K562 (cell line): ENCODE data around the gene MCC. TPM values are rescaled to one million over a fixed set of nuclear protein-coding genes. Genes with fewer than 3 reads are reported as not detected.

Source experiments
- C11orf30 ChIP-seq: fragments of 450-650 bp; IDR thresholded peaks from 2 replicates; pipeline ENCODE4 v1.6.1; 2016; ENCODE audit warnings: low read depth, mild to moderate bottlenecking
- CEBPG ChIP-seq, 3 experiments: fragments of 200-800 bp in 1 of 3; sonication (Bioruptor generic) in 1 of 3; sonication (generic) in 1 of 3; formaldehyde crosslinking in 1 of 3; IDR thresholded peaks in 2 of 3; conservative IDR thresholded peaks in 1 of 3; 2 replicates each; pipeline versions ENCODE4 v1.6.1 to v1.8.0; 2016 to 2022; ENCODE audit warnings: missing compliant biosample characterization in 2 of 3, missing genetic modification characterization in 2 of 3, mild to moderate bottlenecking in 1 of 3, missing genetic modification reagents in 1 of 3
- CHAMP1 ChIP-seq: fragments of 450-650 bp; IDR thresholded peaks from 2 replicates; pipeline ENCODE4 v1.6.1; 2016; ENCODE audit warnings: mild to moderate bottlenecking
- CREB1 ChIP-seq, 2 experiments: sonication (generic) in 1 of 2; formaldehyde crosslinking in 1 of 2; IDR thresholded peaks; 2 replicates each; pipeline versions ENCODE4 v1.6.1 to v1.8.0; 2012 to 2022; ENCODE audit warnings: inconsistent platforms in 1 of 2, mild to moderate bottlenecking in 1 of 2, missing genetic modification reagents in 1 of 2, moderate library complexity in 1 of 2
- E2F6 ChIP-seq, 2 experiments: IDR thresholded peaks; 2 replicates each; pipeline ENCODE4 v1.6.1; 2011; ENCODE audit warnings: borderline replicate concordance in 1 of 2, control low read depth in 1 of 2, low read depth in 1 of 2, low read length in 1 of 2, mild to moderate bottlenecking in 1 of 2, mixed read lengths in 1 of 2, moderate library complexity in 1 of 2; ENCODE audit not compliant: insufficient read depth in 1 of 2, insufficient read length in 1 of 2, poor library complexity in 1 of 2, severe bottlenecking in 1 of 2; ENCODE audit errors: extremely low read depth in 1 of 2
- ESRRA ChIP-seq: fragments of 450-650 bp; IDR thresholded peaks from 2 replicates; pipeline ENCODE4 v1.6.1; 2014; ENCODE audit warnings: low read depth, mild to moderate bottlenecking, moderate library complexity, borderline replicate concordance
- FOS ChIP-seq: IDR thresholded peaks from 3 replicates; pipeline ENCODE4 v1.6.1; 2011; ENCODE audit not compliant: insufficient read length; ENCODE audit errors: extremely low read depth
- GATAD2A ChIP-seq: fragments of 450-650 bp; IDR thresholded peaks from 2 replicates; pipeline ENCODE4 v1.6.1; 2017
- MEF2A ChIP-seq: IDR thresholded peaks from 2 replicates; pipeline ENCODE4 v1.6.1; 2011; ENCODE audit warnings: low read depth, mild to moderate bottlenecking, low read length, moderate library complexity; ENCODE audit not compliant: control insufficient read depth
- PHTF2 ChIP-seq: fragments of 250-450 bp; sonication (Bioruptor Pico); IDR thresholded peaks from 2 replicates; pipeline ENCODE4 v1.5.0; 2021; ENCODE audit warnings: mild to moderate bottlenecking
- RB1 ChIP-seq: fragments of 450-650 bp; IDR thresholded peaks from 2 replicates; pipeline ENCODE4 v1.6.1; 2017; ENCODE audit warnings: low read depth, mild to moderate bottlenecking
- STAG1 ChIP-seq: sonication (generic); formaldehyde crosslinking; IDR thresholded peaks from 2 replicates; pipeline ENCODE4 v1.5.0; 2020; ENCODE audit warnings: missing genetic modification reagents, borderline replicate concordance
- TGIF2 ChIP-seq: sonication (generic); formaldehyde crosslinking; IDR thresholded peaks from 2 replicates; pipeline ENCODE4 v1.8.1; 2022; ENCODE audit warnings: mild to moderate bottlenecking, missing genetic modification reagents, moderate library complexity
- THAP12 ChIP-seq: fragments of 250-450 bp; sonication (Bioruptor Pico); IDR thresholded peaks from 2 replicates; pipeline ENCODE4 v1.9.0; 2021; ENCODE audit warnings: mild to moderate bottlenecking, inconsistent platforms
- TOE1 ChIP-seq, 2 experiments: fragments of 450-650 bp in 1 of 2; sonication (generic) in 1 of 2; formaldehyde crosslinking in 1 of 2; IDR thresholded peaks; 2 replicates each; pipeline versions ENCODE4 v1.7.1 to v1.8.0; 2016 to 2022; ENCODE audit warnings: borderline replicate concordance in 2 of 2, mild to moderate bottlenecking in 2 of 2, antibody characterized with exemption in 1 of 2, inconsistent platforms in 1 of 2, low read depth in 1 of 2, missing genetic modification reagents in 1 of 2, moderate library complexity in 1 of 2
- ZEB2 ChIP-seq: fragments of 450-650 bp; IDR thresholded peaks from 2 replicates; pipeline ENCODE4 v1.6.1; 2016
- ZNF277 ChIP-seq: fragments of 250-450 bp; sonication (Bioruptor Pico); IDR thresholded peaks from 2 replicates; pipeline ENCODE4 v1.8.0; 2022; ENCODE audit warnings: inconsistent platforms, mild to moderate bottlenecking, moderate library complexity, borderline replicate concordance
- ZNF431 ChIP-seq: sonication (generic); formaldehyde crosslinking; IDR thresholded peaks from 2 replicates; pipeline ENCODE4 v1.8.0; 2022; ENCODE audit warnings: mild to moderate bottlenecking, missing genetic modification reagents
- ZNF75A ChIP-seq: fragments of 450-650 bp; formaldehyde crosslinking; IDR thresholded peaks from 2 replicates; pipeline ENCODE4 v1.4.0; 2020; ENCODE audit warnings: mild to moderate bottlenecking
- ZNF76 ChIP-seq: fragments of 250-450 bp; sonication (Bioruptor Pico); IDR thresholded peaks from 2 replicates; pipeline ENCODE4 v1.4.0; 2020; ENCODE audit warnings: mild to moderate bottlenecking, moderate library complexity, borderline replicate concordance
- ZSCAN32 ChIP-seq: fragments of 450-650 bp; formaldehyde crosslinking; IDR thresholded peaks from 2 replicates; pipeline ENCODE4 v1.4.0; 2020; ENCODE audit warnings: mild to moderate bottlenecking, moderate library complexity
- polyA plus RNA-seq, 8 experiments: library from polyadenylated mRNA; depleted of rRNA in 4 of 8; stranded (reverse) in 5 of 8; unstranded in 3 of 8; fragments of >200 nt; fragmentation: Nextera tagmentation in 2 of 8; fragmentation: Illumina TruSeq in 1 of 8; extraction: Ambion mirVana in 2 of 8; extraction: Trizol in 1 of 8; gene quantifications; 2 replicates each; pipeline versions ENCODE4 v1.2.1 to v1.2.3, GENCODE V29; 2011 to 2014; ENCODE audit warnings: inconsistent platforms in 1 of 8, missing spikeins in 1 of 8
- total RNA-seq, 7 experiments: library from RNA; depleted of rRNA in 6 of 7; stranded (reverse); fragments of >200 nt in 6 of 7; fragmentation: Illumina TruSeq in 2 of 7; extraction: Trizol in 2 of 7; gene quantifications; 2 replicates each; pipeline versions ENCODE4 v1.2.1 to v1.2.3, GENCODE V29; 2011 to 2021; ENCODE audit warnings: low replicate concordance in 1 of 7

MCC gene
- total and polyA plus RNA-seq, 9 of the 15 experiments (the other 6 are each of a cell fraction or from before 2014, with no cell fraction given) = 0.04 to 0.24 (median 0.06) TPM; not detected in 1

DNA sequence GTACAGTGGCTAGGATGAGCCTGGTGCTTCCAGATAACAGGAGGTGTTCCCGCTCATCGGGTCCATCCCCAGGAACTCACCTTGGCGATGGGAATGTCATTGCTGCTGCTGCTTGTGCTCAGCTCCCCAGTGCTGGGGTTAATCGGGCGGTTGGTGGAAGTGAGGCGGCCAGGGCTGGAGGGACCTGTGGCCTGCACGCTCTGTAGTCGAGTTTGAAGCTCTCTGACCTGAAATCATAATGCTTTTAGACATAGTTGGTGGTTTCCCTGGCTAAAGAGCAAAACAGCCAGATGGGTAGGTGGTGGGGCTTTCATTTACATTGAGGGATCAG, 403.2 kb downstream of the MCC start (continued):
- no peak for TF ChIP-seq ZNF277 (CRISPR knock-in tag)
- TF ChIP-seq ZSCAN32 (CRISPR knock-in tag) = no peak
- peak; percentile 36; the same call in 1 of the 2 replicates for TF ChIP-seq ESRRA
- TF ChIP-seq C11orf30 = no peak
- TF ChIP-seq CREB1 (IDR thresholded peaks at IDR 0.05) = 0 out of 2 replicates have a peak, but pooled peaks have one; percentile 0
- no peak for TF ChIP-seq CREB1 (CRISPR knock-in tag; IDR thresholded peaks at IDR 0.05)
- no peak for TF ChIP-seq CEBPG (CRISPR knock-in tag; IDR thresholded peaks at IDR 0.05)
- no peak for TF ChIP-seq CEBPG (tag; conservative IDR thresholded peaks at IDR 0.05 in 1 of 2, IDR thresholded peaks at IDR 0.05 in 1 of 2)
- TF ChIP-seq TOE1 (IDR thresholded peaks at IDR 0.05; ENCODE audit: borderline replicate concordance) = no peak
- no peak for TF ChIP-seq TOE1 (CRISPR knock-in tag; IDR thresholded peaks at IDR 0.05; ENCODE audit: borderline replicate concordance, low read depth)
- no peak for TF ChIP-seq ZNF75A (CRISPR knock-in tag)
- 0 out of 2 replicates have a peak, but pooled peaks have one; percentile 24 for TF ChIP-seq GATAD2A
- TF ChIP-seq E2F6 (IDR thresholded peaks at IDR 0.05; ENCODE audit: borderline replicate concordance in 1 of 2, extremely low read depth in 1 of 2, insufficient read depth in 1 of 2, insufficient read length in 1 of 2, low read depth in 1 of 2, low read length in 1 of 2, poor library complexity in 1 of 2, severe bottlenecking in 1 of 2) = peak in 1 of 2 experiments; percentile 12
- TF ChIP-seq ZEB2 = peak; percentile 81
- no peak for TF ChIP-seq FOS
- no peak for TF ChIP-seq ZNF431 (CRISPR knock-in tag)
- TF ChIP-seq THAP12 (CRISPR knock-in tag) = no peak
- TF ChIP-seq MEF2A = no peak
- TF ChIP-seq PHTF2 (CRISPR knock-in tag) = no peak
- peak; percentile 32; the same call in 1 of the 2 replicates for TF ChIP-seq RB1
- no peak for TF ChIP-seq TGIF2 (CRISPR knock-in tag)
- no peak for TF ChIP-seq ZNF76 (CRISPR knock-in tag)
- TF ChIP-seq CHAMP1 = peak; percentile 41; the same call in 1 of the 2 replicates
- TF ChIP-seq STAG1 (CRISPR knock-in tag) = 0 out of 2 replicates have a peak, but pooled peaks have one; percentile 30
